Activated CD4-positive, CD25-positive, alpha-beta regulatory T cell treated with anti-CD3 and anti-CD28 coated beads, Interleukin-2, amount 50 U/mL, for 16 hours (primary cell): ENCODE results near the gene GPRIN3.

Source experiments
- DNase-seq: peaks from one replicate; pipeline ENCODE4 v3.0.0-alpha.2; 2020; ENCODE audit warnings: low read depth, low spot score

GPRIN3 gene

GRCh38 chr4:89290727-89291516, 16.7 kb downstream of the GPRIN3 start:
- DNase-seq, result no peak

GRCh38 chr4:89289312-89289711, 18.3 kb downstream of the GPRIN3 start:
- DNase-seq, result no peak

GRCh38 chr4:89288430-89288829, 19.2 kb downstream of the GPRIN3 start:
- no peak for DNase-seq

- DNase-seq, result no peak
Observed at GRCh38 chr4:89287945-89288344, 19.7 kb downstream of the GPRIN3 start.

GRCh38 chr4:89285745-89286144, 21.9 kb downstream of the GPRIN3 start:
- DNase-seq, result no peak

- no peak for DNase-seq
Observed at GRCh38 chr4:89284828-89285227, 22.8 kb downstream of the GPRIN3 start.

- no peak for DNase-seq
Observed at GRCh38 chr4:89284020-89284424, 23.6 kb downstream of the GPRIN3 start.

- no peak for DNase-seq
Observed at GRCh38 chr4:89283226-89284009, 24.2 kb downstream of the GPRIN3 start.

GRCh38 chr4:89279385-89279784, 28.2 kb downstream of the GPRIN3 start:
- no peak for DNase-seq

GRCh38 chr4:89277412-89277811, 30.2 kb downstream of the GPRIN3 start:
- DNase-seq, result no peak

- no peak for DNase-seq
Observed at GRCh38 chr4:89276296-89276695, 31.3 kb downstream of the GPRIN3 start.

- DNase-seq, result no peak
Observed at GRCh38 chr4:89275587-89275986, 32.0 kb downstream of the GPRIN3 start.

GRCh38 chr4:89273741-89274141, 33.9 kb downstream of the GPRIN3 start:
- DNase-seq, result no peak

- no peak for DNase-seq
Observed at GRCh38 chr4:89270792-89271191, 36.8 kb downstream of the GPRIN3 start.

- no peak for DNase-seq
Observed at GRCh38 chr4:89269121-89269666, 38.4 kb downstream of the GPRIN3 start.

- DNase-seq, result no peak
Observed at GRCh38 chr4:89268679-89269078, 38.9 kb downstream of the GPRIN3 start.

- DNase-seq, result no peak
Observed at GRCh38 chr4:89267846-89268245, 39.8 kb downstream of the GPRIN3 start.

- DNase-seq, result no peak
Observed at GRCh38 chr4:89267392-89267791, 40.2 kb downstream of the GPRIN3 start.

GRCh38 chr4:89266128-89266527, 41.5 kb downstream of the GPRIN3 start:
- no peak for DNase-seq

- DNase-seq, result no peak
Observed at GRCh38 chr4:89263265-89263664, 44.3 kb downstream of the GPRIN3 start.

- DNase-seq, result no peak
Observed at GRCh38 chr4:89259301-89260028, 48.1 kb downstream of the GPRIN3 start.

GRCh38 chr4:89258506-89258905, 49.1 kb downstream of the GPRIN3 start:
- DNase-seq, result no peak
